ENCODE results near the gene SGTA. TPM values are rescaled to one million over a fixed set of nuclear protein-coding genes. Genes with fewer than 3 reads are reported as not detected.

Gene SGTA
- total RNA-seq, 1 donor from 2014 or later, result 67.3 TPM

DNA sequence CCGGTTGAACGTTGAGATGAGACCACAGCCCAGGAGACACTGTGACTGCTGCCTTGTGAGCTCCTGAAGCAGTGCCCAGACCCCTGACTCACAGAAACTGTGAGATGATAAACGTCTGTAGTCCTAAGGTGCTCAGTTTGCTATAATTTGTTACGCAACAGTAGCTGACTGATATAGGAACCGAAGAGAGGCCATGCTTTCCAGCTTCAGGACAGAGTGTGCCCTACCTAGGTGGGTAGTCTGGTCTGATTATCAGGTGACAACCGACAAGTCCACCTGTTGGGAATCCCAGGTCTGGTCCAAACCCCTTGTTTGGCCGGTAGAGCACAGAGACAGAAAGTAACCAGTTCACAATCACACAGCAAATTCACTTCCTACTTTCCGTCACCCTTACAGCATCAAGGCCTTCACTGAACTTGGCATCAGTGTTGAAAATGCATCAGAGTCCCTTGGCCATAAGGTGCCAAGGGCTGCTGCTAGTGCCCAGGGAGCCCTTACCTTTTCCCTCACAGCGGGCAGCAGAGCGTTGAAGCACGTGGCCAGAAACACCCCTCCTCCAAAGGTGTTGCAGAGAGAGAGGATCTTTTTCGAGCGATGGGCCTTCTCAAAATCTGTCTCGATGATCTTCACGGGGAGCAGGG lies 46.4 kb downstream of the SGTA start:
- intact Hi-C loops (cut with micrococcal nuclease), result no loop called here
- no peak for DNase-seq (ENCODE audit: low spot score)
- Mint-ChIP-seq H3K27ac (no peak overlapping the region), H3K4me3 (ENCODE audit: low read depth) (no peak overlapping the region), H3K27me3 (ENCODE audit: low read depth) (no peaks in the 10 kb centered on the region), H3K4me1 (ENCODE audit: low read depth) (peaks cover 14% of the 10 kb centered on the region), H3K9me3 (no peaks in the 10 kb centered on the region), H3K36me3 (ENCODE audit: low read depth) (peaks cover 43% of the 10 kb centered on the region)

- intact Hi-C loops (cut with micrococcal nuclease), result no loop called here
- no peaks in the 10 kb centered on the region for H3K27me3 Mint-ChIP-seq (ENCODE audit: low read depth)
- no peak for DNase-seq (ENCODE audit: low spot score)
- H3K4me3 Mint-ChIP-seq (ENCODE audit: low read depth), result no peak overlapping the region
- peaks cover 14% of the 10 kb centered on the region for H3K4me1 Mint-ChIP-seq (ENCODE audit: low read depth)
- H3K9me3 Mint-ChIP-seq, result no peaks in the 10 kb centered on the region
- peaks cover 43% of the 10 kb centered on the region for H3K36me3 Mint-ChIP-seq (ENCODE audit: low read depth)
- no peak overlapping the region for H3K27ac Mint-ChIP-seq
Measured at GRCh38 chr19:2735374-2735773, 47.7 kb downstream of the SGTA start.

DNA sequence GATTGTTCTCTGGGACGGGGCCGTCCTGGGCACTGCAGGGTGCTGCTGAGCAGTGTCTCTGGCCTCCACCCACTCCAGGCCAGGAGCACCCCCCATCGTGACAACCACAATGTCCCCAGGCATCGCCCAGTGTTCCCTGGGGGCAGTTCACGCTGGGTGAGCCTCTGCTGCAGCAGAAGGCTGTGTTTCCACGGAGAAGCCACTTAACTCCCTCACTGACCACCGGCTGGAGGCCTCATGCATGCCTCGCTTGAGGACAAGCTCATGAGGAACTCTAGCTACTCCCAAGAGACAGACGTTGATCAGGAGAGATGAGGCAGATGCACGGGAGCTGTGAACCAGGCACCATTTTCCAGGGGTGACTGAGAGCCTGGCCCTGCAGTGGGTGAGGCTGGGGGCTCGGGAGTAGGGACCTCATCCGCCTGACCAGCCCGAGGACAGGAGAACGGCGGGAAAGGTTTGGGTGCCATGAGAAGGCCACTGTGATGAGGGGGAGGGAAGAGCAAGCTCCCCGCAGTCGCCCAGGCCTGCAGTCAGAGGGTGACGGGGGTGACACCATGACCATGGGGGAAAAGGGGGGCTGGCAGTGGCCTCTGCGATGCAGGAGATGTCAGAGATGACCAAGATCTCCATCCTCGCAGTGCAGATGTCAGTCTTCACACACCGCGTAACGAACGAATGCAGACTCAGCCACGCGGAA lies 48.3 kb downstream of the SGTA start:
- no peaks in the 10 kb centered on the region for H3K9me3 Mint-ChIP-seq
- DNase-seq (ENCODE audit: low spot score), result no peak
- no peak overlapping the region for H3K27ac Mint-ChIP-seq
- H3K4me3 Mint-ChIP-seq (ENCODE audit: low read depth), result no peak overlapping the region
- peaks cover 10% of the 10 kb centered on the region for H3K4me1 Mint-ChIP-seq (ENCODE audit: low read depth)
- intact Hi-C loops (cut with micrococcal nuclease), result no loop called here
- H3K36me3 Mint-ChIP-seq (ENCODE audit: low read depth), result peaks cover 43% of the 10 kb centered on the region
- H3K27me3 Mint-ChIP-seq (ENCODE audit: low read depth), result no peaks in the 10 kb centered on the region

DNA sequence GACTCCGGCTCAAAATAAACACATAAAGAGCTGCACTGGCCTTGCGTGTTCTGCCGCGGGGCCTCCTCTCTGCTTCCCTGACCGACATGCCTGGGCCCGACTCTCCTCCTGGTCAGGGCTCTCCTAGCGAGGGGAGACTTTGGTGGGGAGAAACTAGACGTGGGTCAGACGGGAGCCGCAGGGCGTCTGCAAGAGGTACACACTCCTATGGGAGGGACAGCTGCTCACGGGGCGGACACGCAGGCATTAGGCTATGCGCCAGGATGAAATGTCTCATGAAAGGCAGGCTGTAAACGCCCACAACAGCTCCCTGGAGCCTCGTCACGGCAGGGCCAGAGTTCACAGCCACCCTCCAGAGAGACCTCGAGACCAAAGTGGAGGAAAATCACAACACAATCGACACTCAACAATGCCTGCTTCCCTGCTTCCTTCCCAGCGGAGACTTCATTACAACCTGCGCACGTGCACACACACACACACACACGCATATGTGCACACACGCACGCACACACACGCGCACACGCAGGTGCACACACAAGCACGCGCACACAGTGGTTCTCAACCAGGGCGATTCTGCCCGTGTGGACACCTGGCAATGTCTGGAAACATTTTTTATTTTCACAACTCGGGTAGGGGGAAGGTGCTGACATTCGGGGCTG lies 49.0 kb downstream of the SGTA start:
- Mint-ChIP-seq H3K27ac (no peak overlapping the region), H3K27me3 (ENCODE audit: low read depth) (no peaks in the 10 kb centered on the region), H3K36me3 (ENCODE audit: low read depth) (peaks cover 40% of the 10 kb centered on the region), H3K9me3 (no peaks in the 10 kb centered on the region), H3K4me1 (ENCODE audit: low read depth) (peaks cover 6% of the 10 kb centered on the region), H3K4me3 (ENCODE audit: low read depth) (no peak overlapping the region)
- intact Hi-C loops (cut with micrococcal nuclease), result no loop called here
- no peak for DNase-seq (ENCODE audit: low spot score)

DNA sequence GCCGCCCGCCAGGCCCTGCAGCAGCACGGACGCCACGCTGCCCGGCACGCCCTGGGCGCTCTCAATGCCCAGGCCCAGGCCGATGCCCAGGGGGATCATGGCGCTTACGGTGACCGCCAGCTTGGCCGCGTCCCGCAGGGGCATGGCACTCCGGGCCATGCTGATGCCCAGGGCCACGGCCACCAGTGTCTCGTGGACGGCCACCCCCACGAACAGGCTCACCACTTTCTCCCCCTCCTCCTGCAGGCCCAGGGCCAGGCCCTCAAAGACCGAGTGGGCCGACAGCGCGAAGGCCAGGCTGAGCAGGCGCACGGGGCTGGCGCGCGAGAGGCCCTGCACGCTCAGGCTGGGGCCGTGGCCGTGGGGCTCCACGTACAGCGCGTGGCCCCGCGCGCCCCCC lies 50.2 kb downstream of the SGTA start:
- intact Hi-C loops (cut with micrococcal nuclease), result no loop called here

GRCh38 chr19:2732157-2732725 lies 50.8 kb downstream of the SGTA start:
- Mint-ChIP-seq H3K27ac (no peak overlapping the region), H3K27me3 (ENCODE audit: low read depth) (no peaks in the 10 kb centered on the region), H3K4me1 (ENCODE audit: low read depth) (no peaks in the 10 kb centered on the region), H3K4me3 (ENCODE audit: low read depth) (no peak overlapping the region), H3K36me3 (ENCODE audit: low read depth) (peaks cover 32% of the 10 kb centered on the region), H3K9me3 (no peaks in the 10 kb centered on the region)
- intact Hi-C loops (cut with micrococcal nuclease), result no loop called here
- no peak for DNase-seq (ENCODE audit: low spot score)

More for the DNA sequence above, 50.2 kb downstream of the SGTA start:
- H3K4me3 Mint-ChIP-seq (ENCODE audit: low read depth), result no peak overlapping the region
- no peaks in the 10 kb centered on the region for H3K27me3 Mint-ChIP-seq (ENCODE audit: low read depth)
- DNase-seq (ENCODE audit: low spot score), result no peak
- H3K27ac Mint-ChIP-seq, result no peak overlapping the region
- H3K9me3 Mint-ChIP-seq, result no peaks in the 10 kb centered on the region
- peaks cover 33% of the 10 kb centered on the region for H3K36me3 Mint-ChIP-seq (ENCODE audit: low read depth)
- no peaks in the 10 kb centered on the region for H3K4me1 Mint-ChIP-seq (ENCODE audit: low read depth)

GRCh38 chr19:2731181-2731995 lies 51.7 kb downstream of the SGTA start:
- Mint-ChIP-seq H3K27me3 (ENCODE audit: low read depth) (no peaks in the 10 kb centered on the region), H3K4me3 (ENCODE audit: low read depth) (no peak overlapping the region), H3K27ac (no peak overlapping the region), H3K36me3 (ENCODE audit: low read depth) (peaks cover 23% of the 10 kb centered on the region), H3K9me3 (no peaks in the 10 kb centered on the region), H3K4me1 (ENCODE audit: low read depth) (no peaks in the 10 kb centered on the region)
- no peak for DNase-seq (ENCODE audit: low spot score)
- intact Hi-C loops (cut with micrococcal nuclease), result no loop called here

- peaks cover 11% of the 10 kb centered on the region for H3K36me3 Mint-ChIP-seq (ENCODE audit: low read depth)
- intact Hi-C loops (cut with micrococcal nuclease), result no loop called here
- H3K4me3 Mint-ChIP-seq (ENCODE audit: low read depth), result no peak overlapping the region
- no peak overlapping the region for H3K27ac Mint-ChIP-seq
- no peaks in the 10 kb centered on the region for H3K4me1 Mint-ChIP-seq (ENCODE audit: low read depth)
- no peak for DNase-seq (ENCODE audit: low spot score)
- no peaks in the 10 kb centered on the region for H3K9me3 Mint-ChIP-seq
- peaks cover 2% of the 10 kb centered on the region for H3K27me3 Mint-ChIP-seq (ENCODE audit: low read depth)
Measured at GRCh38 chr19:2729943-2730818, 52.9 kb downstream of the SGTA start.

DNA sequence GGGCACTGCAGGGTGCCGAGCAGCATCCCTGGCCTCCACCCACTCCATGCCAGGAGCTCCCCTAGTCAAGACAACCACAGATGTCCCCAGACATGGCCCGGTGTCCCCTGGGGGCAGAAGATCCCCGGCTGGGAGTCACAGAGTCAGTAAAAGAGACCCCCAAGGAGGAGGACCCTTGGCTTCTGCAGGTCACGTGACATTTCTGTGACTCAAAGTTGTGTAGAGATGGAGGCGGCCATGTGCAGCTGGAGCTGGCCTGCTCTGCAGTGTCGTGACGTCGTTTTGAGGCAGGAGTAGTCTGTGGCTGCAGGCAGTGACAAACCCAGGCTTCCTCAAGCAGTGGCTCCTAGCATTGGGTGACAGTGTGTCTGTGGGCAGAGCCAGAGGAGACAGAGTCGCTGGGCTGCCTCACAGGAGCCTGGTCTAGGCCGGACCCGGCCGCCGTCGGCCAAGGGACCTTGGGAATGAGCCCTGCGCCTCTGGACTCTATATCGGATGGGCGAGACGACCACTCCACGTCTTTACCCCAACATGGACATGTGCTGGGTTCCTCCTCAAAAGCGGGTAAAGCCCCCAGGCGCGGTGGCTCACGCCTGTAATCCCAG lies 54.2 kb downstream of the SGTA start:
- intact Hi-C loops (cut with micrococcal nuclease), result no loop called here
- H3K27ac Mint-ChIP-seq, result no peak overlapping the region
- no peak for DNase-seq (ENCODE audit: low spot score)

DNA sequence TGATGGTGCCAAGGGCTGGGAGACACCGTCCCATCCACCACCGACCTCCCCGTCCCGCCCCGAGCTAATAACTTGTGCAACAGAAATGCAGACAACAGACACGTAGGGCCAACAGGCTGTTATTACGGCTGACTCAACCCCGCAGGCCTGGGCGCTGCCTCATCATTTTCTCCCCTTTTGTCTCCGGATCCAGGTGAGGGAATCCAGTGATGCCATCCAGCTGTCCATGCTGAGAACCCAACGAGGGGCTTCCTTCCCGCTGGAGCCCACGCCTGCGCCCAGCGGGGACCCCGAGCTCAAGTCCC lies 55.5 kb downstream of the SGTA start:
- no peak overlapping the region for H3K4me3 Mint-ChIP-seq (ENCODE audit: low read depth)
- intact Hi-C loops (cut with micrococcal nuclease), result no loop called here
- H3K9me3 Mint-ChIP-seq, result no peaks in the 10 kb centered on the region
- H3K36me3 Mint-ChIP-seq (ENCODE audit: low read depth), result no peaks in the 10 kb centered on the region
- no peak overlapping the region for H3K27ac Mint-ChIP-seq
- H3K4me1 Mint-ChIP-seq (ENCODE audit: low read depth), result no peaks in the 10 kb centered on the region
- H3K27me3 Mint-ChIP-seq (ENCODE audit: low read depth), result peaks cover 6% of the 10 kb centered on the region
- DNase-seq (ENCODE audit: low spot score), result no peak

More for the DNA sequence above, 54.2 kb downstream of the SGTA start:
- Mint-ChIP-seq H3K9me3 (no peaks in the 10 kb centered on the region), H3K4me3 (ENCODE audit: low read depth) (no peak overlapping the region), H3K4me1 (ENCODE audit: low read depth) (no peaks in the 10 kb centered on the region), H3K27me3 (ENCODE audit: low read depth) (peaks cover 6% of the 10 kb centered on the region), H3K36me3 (ENCODE audit: low read depth) (peaks cover 3% of the 10 kb centered on the region)

DNA sequence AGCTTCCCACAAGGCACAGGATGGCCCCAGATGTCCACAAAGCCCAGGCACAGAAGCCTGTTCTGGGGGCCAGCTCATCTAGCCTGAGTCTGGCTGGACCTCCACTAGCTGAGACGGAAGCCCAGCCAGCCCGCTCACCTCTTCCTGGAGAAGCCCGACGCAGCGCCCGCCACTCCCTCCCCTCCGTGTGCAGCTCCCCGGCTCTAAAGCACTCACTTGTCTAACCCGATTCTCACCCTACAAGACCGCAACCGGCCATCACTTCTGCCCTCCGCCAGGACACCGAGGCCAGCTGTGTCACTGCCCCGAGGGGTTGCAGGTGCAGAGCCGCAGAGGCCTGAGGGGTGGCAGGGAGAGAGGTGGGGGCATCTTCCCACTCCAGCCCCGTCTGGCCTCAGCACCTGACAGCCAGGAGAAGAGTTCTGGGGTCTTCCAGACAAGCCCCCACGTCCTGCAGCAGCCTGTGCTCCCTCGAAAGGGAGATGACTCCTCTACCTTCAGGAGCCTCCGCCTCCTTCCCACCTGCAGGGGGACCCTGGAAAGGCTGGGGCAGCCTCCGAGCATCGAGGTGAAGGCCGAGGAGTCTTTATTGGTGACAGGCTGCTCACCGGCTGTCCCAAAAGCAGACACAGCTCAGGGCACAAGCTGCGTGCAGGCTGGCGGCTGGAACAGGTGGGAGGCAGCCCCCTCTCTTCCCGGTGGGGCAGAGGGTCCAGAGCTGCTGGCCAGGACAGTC lies 56.0 kb downstream of the SGTA start:
- Mint-ChIP-seq H3K4me1 (ENCODE audit: low read depth) (no peaks in the 10 kb centered on the region), H3K36me3 (ENCODE audit: low read depth) (no peaks in the 10 kb centered on the region), H3K9me3 (no peaks in the 10 kb centered on the region), H3K27me3 (ENCODE audit: low read depth) (peaks cover 9% of the 10 kb centered on the region), H3K27ac (no peak overlapping the region), H3K4me3 (ENCODE audit: low read depth) (no peak overlapping the region)
- no peak for DNase-seq (ENCODE audit: low spot score)
- intact Hi-C loops (cut with micrococcal nuclease), result no loop called here

All from activated T-helper 2 cell treated with anti-CD3 and anti-CD28 coated beads, Interferon-gamma antibody, Interleukin-2, Interleukin-4, amounts not matched to agents 10 μg/mL and 5 μg/mL and 100 μg/mL, durations not matched to agents 14 hours and 24 hours and 36 hours (primary cell).